ENCODE results near the gene MGP.

GRCh38 chr12:14905269-14906004, 19.8 kb upstream of the MGP start:
- TF ChIP-seq CTCF (IDR thresholded peaks at IDR 0.05; ENCODE audit: poor library complexity), result no peak
- TF ChIP-seq EZH2 (IDR thresholded peaks at IDR 0.05; ENCODE audit: borderline replicate concordance), result no peak
- no peak for TF ChIP-seq EZH2phosphoT487 (IDR thresholded peaks at IDR 0.05; ENCODE audit: low read depth, severe bottlenecking, unreplicated experiment)

Data from hepatocyte (in vitro differentiated cells).